IPS-11a (cell line): ENCODE measurements around the gene BMP8A.
"Not testable (repeated sequence)": the region's sequence is repeated elsewhere in the genome, so short reads cannot be mapped to it uniquely, and the experiment has no call there.

Experiments used
- H3K4me3 ChIP-seq: one replicate; pipeline ENCODE4 v1.5.1; 2013; ENCODE audit warnings: low read depth, low read length, control low read depth

BMP8A gene

DNA sequence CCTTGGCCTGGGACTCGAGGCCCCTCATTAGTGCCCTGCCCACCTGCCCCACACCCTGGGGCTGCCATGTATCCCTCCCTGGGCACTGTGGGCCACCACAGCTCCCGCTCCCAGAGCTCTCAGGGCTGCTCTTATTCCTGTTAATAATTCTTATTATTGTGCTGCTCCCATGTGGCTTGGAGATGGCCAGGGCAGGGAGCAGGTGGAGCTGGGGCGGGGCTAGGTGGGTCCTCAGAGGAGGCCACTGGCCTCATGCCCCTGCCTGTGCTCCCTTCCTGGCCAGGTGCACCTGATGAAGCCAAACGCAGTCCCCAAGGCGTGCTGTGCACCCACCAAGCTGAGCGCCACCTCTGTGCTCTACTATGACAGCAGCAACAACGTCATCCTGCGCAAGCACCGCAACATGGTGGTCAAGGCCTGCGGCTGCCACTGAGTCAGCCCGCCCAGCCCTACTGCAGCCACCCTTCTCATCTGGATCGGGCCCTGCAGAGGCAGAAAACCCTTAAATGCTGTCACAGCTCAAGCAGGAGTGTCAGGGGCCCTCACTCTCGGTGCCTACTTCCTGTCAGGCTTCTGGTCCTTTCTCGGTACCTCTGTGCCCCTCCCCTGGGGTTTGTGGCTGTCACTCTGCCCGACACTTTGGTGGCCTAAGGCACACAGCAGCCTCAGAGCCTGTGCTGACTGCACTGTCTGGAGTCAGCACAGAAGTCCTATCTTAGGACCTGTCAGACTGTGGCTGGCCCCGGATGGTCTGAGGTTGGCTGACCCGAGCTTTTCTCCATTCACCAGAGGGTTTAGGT is 34.1 kb downstream of the BMP8A start:
- no peak overlapping the region for H3K4me3 ChIP-seq

- H3K4me3 ChIP-seq: no peak overlapping the region
Measured at GRCh38 chr1:39526466-39527189, 35.2 kb downstream of the BMP8A start.

- H3K4me3 ChIP-seq: not testable (repeated sequence)
Measured at GRCh38 chr1:39527190-39527579, 35.7 kb downstream of the BMP8A start.

DNA sequence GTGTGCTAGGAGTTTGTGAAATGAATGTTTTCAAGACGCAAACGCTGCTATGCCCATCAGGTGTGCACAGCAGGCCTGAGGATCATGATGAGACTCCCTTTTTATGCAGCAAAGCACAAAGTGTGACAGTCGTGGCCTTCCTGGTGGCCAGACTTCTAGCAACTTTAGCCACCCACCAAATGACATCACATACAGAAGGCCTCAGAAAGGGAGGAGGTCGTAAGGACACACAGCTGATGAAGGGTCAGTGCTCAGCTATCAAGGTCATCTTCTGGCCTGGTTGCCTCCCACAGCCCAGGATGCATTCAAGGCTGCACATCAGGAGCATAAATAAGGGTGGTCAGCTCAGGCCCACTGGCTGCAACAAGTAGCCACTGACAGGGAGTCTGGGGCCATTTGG is 36.6 kb downstream of the BMP8A start:
- no peak overlapping the region for H3K4me3 ChIP-seq

DNA sequence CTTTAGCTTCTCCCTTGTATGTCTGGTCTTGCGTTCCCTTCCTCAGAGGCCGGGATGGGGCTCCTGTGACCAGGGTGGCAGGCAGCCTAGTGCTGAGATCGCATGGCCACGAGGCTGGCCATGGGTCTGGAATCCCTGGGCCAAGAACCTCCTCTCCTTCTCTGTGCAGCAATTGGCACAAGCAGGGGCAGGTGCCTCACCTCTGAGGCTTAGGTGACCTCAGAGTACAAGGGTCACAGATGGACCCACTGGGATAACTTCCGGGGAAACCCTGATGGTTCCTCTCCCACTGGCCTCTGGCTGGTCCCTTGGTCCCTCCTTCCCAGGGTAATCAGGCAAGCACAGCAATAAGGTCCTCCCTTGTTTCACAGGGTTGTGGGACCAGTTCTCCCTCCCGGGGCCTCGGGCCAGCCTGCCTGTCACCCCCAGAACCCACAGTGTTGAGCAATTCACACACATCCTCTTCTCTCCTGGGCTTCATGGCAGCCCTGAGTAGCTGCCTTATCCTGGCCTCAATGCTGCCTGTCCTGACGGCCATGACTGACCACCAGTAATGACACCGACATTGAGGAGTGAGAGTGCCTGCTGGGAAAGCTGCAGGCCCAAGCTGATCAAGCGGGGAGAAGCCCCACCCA is 38.6 kb downstream of the BMP8A start:
- H3K4me3 ChIP-seq: no peak overlapping the region

- no peak overlapping the region for H3K4me3 ChIP-seq
Measured at GRCh38 chr1:39531526-39531925, 40.1 kb downstream of the BMP8A start.

GRCh38 chr1:39533442-39533841 is 42.0 kb downstream of the BMP8A start:
- no peak overlapping the region for H3K4me3 ChIP-seq

- no peak overlapping the region for H3K4me3 ChIP-seq
Measured at GRCh38 chr1:39538531-39539251, 47.3 kb downstream of the BMP8A start.

GRCh38 chr1:39539252-39539790 is 47.9 kb downstream of the BMP8A start:
- H3K4me3 ChIP-seq: no peak overlapping the region

DNA sequence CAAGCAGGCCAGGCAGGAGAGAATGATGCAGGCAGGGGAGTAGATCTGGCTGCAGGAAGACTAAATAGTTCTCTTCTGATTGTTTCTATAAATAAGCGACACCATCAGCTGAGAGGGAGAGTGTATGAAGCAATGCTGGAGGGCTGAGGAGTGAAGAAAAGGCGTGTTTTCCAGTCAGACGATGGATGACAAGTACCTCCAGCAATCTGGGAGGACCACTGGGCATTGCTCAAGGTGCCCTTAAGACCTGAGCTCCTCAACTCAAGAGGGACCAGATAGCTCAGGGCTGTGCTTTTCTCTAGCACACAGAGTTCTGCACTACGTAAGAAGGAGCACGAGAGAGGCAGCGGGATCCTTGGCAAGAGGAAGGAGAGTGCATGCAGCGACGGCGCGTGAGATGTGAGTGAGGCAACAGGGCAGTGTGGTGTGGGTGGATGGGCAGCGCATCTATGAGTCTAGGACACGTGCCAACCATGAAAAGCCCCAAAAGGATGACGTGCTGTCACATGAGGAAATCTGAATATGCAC is 49.1 kb downstream of the BMP8A start:
- H3K4me3 ChIP-seq: no peak overlapping the region

GRCh38 chr1:39542924-39543323 is 51.5 kb downstream of the BMP8A start:
- H3K4me3 ChIP-seq: no peak overlapping the region

DNA sequence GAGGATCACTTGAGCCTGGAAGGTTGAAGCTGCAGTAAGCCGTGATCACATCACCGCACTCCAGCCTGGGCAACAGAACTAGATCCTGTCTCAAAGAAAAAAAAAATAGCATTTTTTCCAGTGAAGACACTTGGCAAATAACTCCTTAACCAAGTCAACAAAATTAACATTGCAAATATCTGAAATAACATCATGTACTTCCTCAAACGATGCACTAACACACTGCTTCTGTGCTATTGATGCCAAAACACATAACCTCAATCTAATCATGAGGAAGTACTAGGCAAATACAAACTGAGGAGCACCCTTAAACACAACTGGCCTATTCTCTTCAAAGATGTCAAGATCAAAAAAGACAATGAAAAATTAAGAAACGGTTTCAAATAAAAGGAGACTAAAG is 52.9 kb downstream of the BMP8A start:
- no peak overlapping the region for H3K4me3 ChIP-seq

- no peak overlapping the region for H3K4me3 ChIP-seq
Measured at GRCh38 chr1:39545531-39545930, 54.1 kb downstream of the BMP8A start.

DNA sequence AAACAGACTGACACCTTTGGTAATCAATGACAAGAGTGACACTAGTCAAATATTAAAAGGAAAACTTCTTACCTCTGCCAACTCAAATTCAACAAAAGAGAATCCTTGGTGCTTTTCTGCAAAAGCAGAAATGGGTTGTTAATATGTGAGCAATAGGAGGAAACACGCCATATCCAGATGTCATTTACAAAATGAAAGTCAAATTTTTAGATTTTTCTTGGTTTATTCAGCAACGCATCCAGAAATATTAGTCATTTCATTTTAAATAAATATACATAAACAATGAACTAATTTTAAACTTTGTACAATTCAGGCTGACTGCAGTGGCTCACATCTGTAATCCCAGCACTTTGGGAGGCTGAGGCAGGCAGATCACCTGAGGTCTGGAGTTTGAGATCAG is 62.8 kb downstream of the BMP8A start:
- H3K4me3 ChIP-seq: no peak overlapping the region

- H3K4me3 ChIP-seq: no peak overlapping the region
Measured at GRCh38 chr1:39561279-39561678, 69.8 kb downstream of the BMP8A start.

- H3K4me3 ChIP-seq: no peak overlapping the region
Measured at GRCh38 chr1:39562886-39563285, 71.5 kb downstream of the BMP8A start.

DNA sequence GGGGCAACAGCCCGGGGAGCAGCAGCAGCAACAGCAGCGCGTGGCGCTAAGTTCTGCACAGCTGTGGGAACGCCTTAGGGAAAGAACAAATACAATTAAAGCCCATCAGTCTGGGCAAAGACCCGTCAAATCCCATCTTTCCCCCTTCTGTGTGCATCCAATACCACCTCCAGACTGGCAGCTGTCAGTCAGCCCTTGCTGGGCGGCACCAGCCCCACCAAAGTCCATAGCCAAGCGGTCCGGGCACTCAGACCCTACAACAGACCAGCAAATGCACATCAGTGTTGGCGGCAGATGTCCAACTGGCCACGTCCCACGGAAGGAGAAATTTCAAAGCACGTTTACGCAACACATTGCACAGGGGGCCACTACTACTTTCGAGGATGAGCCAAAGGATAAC is 72.2 kb downstream of the BMP8A start:
- H3K4me3 ChIP-seq: no peak overlapping the region

DNA sequence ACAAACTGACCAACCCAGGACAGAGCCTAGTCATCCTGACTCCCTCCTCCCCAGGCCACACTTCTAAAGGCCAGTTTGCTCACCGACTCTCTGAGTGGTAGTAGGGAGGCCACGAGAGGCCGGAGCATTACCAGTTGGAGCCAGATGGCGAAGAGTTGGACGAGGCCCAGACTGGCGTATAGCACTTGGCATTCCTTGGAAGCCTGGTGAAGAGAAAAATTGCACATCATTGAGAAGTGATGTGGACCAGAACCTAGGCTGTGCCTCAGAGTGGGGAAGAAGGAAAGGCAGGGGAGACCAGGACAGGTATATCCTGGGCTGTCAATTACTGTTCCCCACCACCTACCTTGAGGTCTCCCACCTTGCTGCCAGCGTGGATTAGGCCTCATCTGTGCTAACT is 72.9 kb downstream of the BMP8A start:
- no peak overlapping the region for H3K4me3 ChIP-seq

- no peak overlapping the region for H3K4me3 ChIP-seq
Measured at GRCh38 chr1:39564941-39565340, 73.5 kb downstream of the BMP8A start.

GRCh38 chr1:39566441-39567137 is 75.2 kb downstream of the BMP8A start:
- H3K4me3 ChIP-seq: no peak overlapping the region
